ENCODE results near the gene REXO5.
"Not testable (repeated sequence)": the region's sequence is repeated elsewhere in the genome, so short reads cannot be mapped to it uniquely, and the experiment has no call there.

Gene REXO5

DNA sequence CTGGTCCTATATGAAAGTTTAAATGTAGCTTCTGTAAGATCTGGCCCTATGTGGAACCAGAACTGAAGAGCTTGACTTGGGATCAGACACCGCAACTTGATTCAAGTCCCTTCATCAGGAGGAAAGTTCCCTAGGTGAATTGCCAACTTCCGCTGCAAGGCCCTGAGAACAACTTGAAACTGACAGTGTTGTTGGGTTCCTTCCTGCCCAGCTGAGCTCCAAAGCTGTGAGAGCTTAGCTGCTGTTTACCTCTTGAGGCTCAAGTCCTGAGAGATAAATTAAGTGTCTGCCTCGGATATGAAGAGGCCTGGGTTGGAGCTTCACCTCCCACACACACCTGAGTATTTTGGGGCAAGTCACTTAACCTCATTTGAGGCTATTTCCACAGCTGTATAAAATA is 44.7 kb downstream of the REXO5 start:
- no peak for DNase-seq

DNA sequence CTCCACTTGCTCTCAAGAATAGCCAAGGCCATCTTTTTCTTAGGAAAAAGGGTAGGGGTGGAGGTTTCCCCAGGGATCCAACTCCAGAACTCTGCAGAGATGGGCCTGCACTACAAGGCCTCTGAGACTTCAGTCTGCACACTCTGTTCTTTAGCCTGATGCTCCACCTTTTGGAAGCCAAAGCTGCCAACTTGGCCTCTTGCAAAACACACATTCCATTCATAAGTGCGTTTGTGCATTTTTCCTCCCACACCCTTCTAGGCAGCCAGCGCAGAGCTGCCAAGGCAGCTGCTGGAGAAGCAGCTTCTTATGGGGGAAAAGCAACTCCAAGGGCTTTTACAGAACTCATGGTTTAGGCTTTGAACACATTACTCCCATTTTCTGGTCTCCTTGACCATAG is 45.3 kb downstream of the REXO5 start:
- DNase-seq: peak; percentile 91

DNA sequence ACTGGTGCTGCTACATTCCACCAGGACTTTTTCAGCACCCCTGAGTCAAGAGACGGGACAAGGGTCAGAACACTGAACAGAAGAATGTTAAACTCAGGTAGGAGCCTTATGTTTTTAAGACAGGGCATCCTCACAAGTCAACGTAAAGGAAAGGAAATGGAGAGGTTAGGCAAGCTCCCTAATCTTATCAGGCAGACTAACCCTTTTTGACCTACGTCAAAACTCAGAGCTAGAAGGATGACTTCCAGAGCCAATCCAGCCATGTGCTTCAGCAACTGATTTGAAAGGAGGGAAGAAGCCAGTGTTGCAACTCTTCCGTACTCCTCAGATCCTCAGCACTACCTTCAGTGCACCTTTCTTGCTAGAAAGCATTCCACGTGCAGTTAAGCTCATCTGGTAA is 46.8 kb downstream of the REXO5 start:
- no peak for DNase-seq

GRCh38 chr16:20853981-20854620 is 47.8 kb downstream of the REXO5 start:
- no peak for DNase-seq

- no peak for DNase-seq
Measured at GRCh38 chr16:20854963-20855362, 48.6 kb downstream of the REXO5 start.

- DNase-seq: no peak
Measured at GRCh38 chr16:20857281-20857680, 51.0 kb downstream of the REXO5 start.

- no peak for DNase-seq
Measured at GRCh38 chr16:20859229-20859628, 52.9 kb downstream of the REXO5 start.

- no peak for DNase-seq
Measured at GRCh38 chr16:20859699-20860098, 53.4 kb downstream of the REXO5 start.

DNA sequence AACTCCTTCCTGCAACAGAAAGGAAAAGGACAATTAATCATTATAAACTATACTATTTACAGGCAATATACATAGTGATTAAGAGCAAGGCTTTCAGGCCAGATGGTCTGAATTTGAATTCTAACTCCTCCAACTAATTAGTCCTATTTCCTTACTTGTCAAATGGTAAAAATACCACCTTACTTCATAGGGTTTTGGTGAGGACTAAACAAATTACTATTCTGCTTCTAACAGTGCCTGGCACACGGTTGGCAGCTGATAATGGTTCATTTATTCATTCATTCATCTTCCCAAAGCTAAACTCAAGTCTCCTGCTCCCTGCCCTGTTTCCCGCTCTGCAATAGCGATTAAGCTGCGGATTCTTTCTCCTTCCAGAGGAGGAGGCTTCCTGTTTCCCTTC is 54.0 kb downstream of the REXO5 start:
- no peak for DNase-seq

DNA sequence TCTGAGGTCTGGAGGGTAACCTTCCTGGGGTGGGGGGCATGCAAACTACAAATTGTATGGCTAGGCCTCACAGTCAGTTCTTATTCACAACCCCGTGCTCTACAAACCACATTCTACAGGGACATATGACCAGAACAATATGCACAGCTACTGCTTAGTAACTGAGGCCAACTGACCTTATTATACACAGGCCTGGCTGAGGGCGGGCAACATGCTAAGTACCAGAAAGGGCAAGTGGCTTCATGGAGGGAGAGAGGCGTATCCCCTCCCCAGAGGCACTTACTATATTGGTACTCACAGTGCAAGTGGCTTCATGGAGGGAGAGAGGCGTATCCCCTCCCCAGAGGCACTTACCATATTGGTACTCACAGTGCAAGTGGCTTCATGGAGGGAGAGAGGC is 54.7 kb downstream of the REXO5 start:
- not testable (repeated sequence) for DNase-seq

DNA sequence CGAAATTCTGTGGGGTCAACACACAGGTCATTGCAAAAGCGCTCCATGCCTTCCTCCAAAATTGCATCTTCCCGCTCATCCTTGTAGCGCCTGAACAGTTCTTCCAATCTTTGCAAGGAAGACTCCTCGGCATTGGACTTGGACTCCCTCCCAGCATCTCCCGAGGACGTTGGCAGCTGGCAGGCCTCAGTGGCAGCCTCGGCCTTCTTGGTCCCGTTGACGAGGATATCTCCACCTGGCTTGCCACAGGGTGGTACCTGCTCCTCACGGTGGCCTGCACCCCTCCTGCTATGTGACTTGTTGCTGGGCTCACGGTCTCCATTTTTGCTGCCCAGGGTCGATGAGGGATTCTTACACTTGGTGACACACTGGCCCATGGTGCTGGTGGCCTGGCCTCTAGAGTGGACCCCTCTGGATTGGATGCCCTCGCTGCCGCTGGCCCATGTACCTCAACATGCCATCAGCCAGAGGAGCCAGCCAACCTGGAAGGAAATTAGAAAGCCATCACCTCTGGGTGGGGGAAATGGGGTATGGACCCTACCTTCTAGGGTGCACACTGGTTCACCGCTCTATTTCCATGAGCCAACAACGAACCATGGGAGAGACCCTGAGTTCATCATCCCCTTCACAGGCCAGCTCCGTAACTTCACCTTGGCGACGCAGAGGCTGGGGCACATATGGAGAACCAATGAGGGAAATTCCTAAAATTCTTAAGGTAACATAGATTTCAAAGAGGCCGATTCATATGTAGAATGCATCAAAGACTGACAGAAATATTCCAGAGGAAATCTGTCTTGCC is 56.0 kb downstream of the REXO5 start:
- DNase-seq: no peak

GRCh38 chr16:20864376-20864775 is 58.0 kb downstream of the REXO5 start:
- DNase-seq: not testable (repeated sequence)

DNA sequence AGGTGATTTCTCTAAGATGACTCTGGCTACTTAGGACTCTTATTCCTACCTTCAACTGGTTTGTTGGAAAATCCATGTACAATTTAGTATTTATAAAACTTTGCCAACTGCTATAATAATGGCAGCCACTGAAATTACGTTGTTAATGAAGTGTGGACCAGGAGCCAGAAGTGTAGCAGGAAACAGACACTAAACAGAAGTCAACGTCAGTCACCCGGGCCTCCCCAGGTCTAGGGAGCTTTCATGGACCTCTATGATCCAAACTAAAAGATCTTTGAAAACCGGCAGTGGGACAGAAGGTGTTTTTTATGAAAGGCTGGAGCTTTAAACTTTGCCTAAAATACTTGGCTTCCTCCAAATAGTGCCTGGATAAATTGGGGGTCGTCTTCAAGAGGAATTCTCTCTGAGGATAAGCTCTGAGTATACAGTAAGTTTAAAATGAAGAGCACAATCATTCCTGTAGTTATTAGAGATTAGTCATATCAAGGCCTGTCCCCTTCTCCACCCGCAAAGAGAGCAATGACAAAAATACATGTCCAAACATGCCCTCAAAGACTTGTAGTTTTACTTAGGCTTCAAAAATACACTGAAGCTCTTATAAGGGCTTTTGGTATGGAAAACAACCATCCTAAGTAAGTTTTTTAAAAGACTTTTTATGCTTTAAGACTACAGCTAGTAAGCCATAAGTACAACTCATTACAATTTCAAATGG is 59.2 kb downstream of the REXO5 start:
- DNase-seq: peak; percentile 54

GRCh38 chr16:20866145-20866772 is 59.9 kb downstream of the REXO5 start:
- peak; percentile 73 for DNase-seq

DNA sequence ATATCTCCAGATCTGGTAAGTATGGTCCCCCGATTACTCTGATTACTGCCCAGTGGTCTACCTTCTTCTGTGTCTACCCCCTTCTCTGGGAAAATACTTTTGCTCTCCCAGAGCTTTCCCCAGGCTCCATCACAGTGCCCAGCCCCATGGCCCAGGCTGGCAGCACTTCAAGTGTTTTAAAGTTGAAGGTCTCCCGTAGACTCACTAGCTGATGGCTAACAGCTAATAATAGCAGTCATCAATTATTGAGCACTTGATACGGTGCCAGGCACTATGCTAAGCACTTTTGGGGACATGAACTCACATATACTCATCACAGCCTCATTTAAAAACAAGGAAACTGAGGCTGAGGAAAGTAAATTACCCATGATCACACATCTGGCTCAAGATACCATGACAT is 60.5 kb downstream of the REXO5 start:
- no peak for DNase-seq

DNA sequence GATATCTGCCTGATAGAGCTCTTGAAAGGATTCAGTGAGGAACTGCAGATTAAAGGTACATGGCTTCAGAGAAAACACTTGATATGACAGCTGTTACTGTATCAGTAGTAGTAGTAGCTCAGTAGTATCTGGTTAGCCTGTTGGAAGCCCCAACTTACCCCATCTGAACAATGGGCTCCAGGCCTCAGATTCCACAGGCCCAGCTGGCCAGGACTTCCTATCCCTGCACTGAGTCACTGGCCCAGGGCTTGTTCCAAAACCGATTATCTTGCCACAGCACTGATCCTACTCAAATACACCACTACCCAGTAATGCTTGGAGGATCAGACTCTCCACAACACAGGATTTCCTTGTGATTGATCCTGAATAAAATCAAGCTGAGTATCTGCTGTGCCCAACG is 61.3 kb downstream of the REXO5 start:
- DNase-seq: no peak

DNA sequence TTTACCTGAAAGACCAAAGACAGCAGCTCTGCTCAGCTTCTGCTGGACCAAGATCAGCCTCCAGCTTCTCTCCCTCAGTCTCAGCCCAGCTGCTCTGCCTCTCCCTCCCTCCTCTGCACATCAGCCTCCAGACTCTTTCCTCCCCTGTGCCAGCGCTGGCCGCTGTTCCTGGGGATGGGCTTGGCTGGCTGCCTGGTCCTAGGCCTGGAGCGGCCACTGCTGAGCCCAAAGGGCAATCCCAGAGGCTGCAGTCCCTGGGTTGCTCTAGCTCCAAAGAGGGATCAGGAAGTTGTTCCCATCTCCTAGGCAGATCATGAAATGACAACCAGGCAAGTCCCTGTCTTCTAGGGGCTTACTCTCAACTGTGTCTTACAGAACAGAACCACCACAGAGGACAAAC is 62.6 kb downstream of the REXO5 start:
- DNase-seq: peak; percentile 27

GRCh38 chr16:20870122-20870820 is 63.9 kb downstream of the REXO5 start:
- DNase-seq: no peak

GRCh38 chr16:20871258-20871657 is 64.9 kb downstream of the REXO5 start:
- DNase-seq: no peak

DNA sequence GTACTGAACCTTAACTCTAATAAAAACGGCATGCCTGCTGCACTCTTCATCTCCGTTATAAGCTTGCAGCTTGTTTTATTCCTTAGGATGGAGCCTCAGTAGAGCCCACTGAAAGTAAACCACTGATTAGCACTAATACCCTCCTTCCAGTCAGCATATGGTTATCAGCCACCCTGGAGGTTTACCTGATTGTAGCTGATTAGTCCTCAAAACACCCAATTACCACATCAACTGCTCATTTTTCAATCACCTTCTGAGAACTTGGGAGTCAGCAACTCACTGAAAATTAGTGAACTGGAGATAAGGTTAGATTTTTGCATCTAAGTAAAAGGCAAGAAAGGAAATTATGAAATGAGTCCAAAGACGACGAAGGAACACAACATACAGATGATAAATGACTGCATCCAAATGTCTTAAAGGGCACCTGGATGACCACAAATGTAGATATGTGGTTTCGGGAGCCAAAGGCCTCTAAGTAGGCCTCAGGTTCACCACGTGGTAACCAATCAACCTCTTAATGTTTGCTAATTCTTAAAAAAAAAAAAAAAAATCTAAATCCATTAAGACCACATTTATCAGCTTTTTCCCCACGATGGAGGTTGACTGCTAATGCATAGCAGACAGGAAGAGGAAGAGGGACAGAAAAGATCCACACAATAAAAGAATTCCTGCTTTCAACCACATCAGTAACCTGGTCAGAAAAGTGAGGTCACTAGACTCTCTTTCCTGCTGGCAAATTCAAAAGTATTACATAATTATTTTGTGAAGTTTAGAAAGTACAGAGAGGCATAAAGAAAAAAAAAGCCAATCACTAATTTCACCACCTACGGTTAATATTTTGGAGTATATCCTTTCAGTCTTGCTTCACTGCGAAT is 65.9 kb downstream of the REXO5 start:
- DNase-seq: no peak

DNA sequence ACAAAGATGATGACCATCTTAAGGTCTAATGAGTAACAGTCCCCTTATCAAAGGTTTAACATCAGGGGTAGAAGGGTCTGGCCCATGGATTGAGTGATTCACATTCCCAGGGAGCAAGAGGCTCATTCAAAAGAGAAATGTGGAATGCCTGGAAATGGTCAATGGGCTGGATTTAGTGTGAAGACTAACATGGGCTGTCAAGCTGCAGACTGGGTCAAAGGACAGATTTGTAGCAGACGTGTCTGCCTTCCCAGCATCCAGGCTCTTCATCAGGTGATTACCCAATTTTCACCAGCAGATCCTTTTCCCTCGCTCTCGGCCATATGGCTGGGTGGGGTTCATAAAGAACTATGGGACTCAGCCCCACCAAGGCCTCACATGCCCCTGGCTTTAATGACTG is 67.0 kb downstream of the REXO5 start:
- DNase-seq: no peak

All from fibroblast of skin of abdomen (primary cell).